A549 (cell line): ENCODE results near the gene CKAP5. TPM values are rescaled to one million over a fixed set of nuclear protein-coding genes. Genes with fewer than 3 reads are reported as not detected.

Source experiments
- ATAC-seq, 2 experiments: fragments of 200-7000 bp in 1 of 2; fragments of >200 bp in 1 of 2; cut with Nextera tagmentation in 1 of 2; cut with Tn5 transposase in 1 of 2; 3 replicates each; pipeline versions ENCODE4 v1.8.0 to v1.9.1; 2018 to 2020; ENCODE audit warnings: mild to moderate bottlenecking in 1 of 2, moderate library complexity in 1 of 2
- CTCF ChIA-PET: fragments of 300-600 bp; sonication (Branson Sonifier 250); formaldehyde crosslinking; extraction: SDS; loops from one replicate; lab custom pipeline; 2021; ENCODE audit warnings: antibody characterized with exemption, inconsistent platforms; lab: Yijun Ruan, JAX
- POLR2A ChIA-PET: fragments of 350-600 bp; formaldehyde crosslinking; extraction: SDS; loops from one replicate; lab custom pipeline; 2021; ENCODE audit warnings: antibody characterized with exemption, inconsistent platforms; lab: Yijun Ruan, JAX
- DNase-seq, 2 experiments: peaks; one replicate each; pipeline versions ENCODE4 v3.0.0 to v3.0.0-alpha.2; 2011 to 2016; ENCODE audit warnings: low read depth in 1 of 2, low spot score in 1 of 2
- FAIRE-seq: peaks from 2 replicates; lab custom pipeline; 2011; peaks lifted over from hg19 to GRCh38; lab: Jason Lieb, UNC
- H3K27ac ChIP-seq, 2 experiments: fragments of >200 bp; sonication (Bioruptor Twin); formaldehyde crosslinking; 3 replicates each; pipeline ENCODE4 v1.5.1; 2016 to 2017
- H3K4me1 ChIP-seq: fragments of >200 bp; sonication (Bioruptor Twin); formaldehyde crosslinking; 3 replicates; pipeline ENCODE4 v1.6.1; 2016
- H3K4me2 ChIP-seq: fragments of >200 bp; sonication (Bioruptor Twin); formaldehyde crosslinking; 3 replicates; pipeline ENCODE4 v1.6.1; 2016
- H3K4me3 ChIP-seq: fragments of >200 bp; sonication (Bioruptor Twin); formaldehyde crosslinking; 3 replicates; pipeline ENCODE4 v1.5.1; 2016
- H3K9me3 ChIP-seq: fragments of >200 bp; sonication (Bioruptor Twin); formaldehyde crosslinking; 3 replicates; pipeline ENCODE4 v1.6.1; 2016
- CBX2 ChIP-seq: fragments of 200-600 bp; sonication (generic); IDR thresholded peaks from 2 replicates; pipeline ENCODE4 v1.6.1; 2016; ENCODE audit warnings: low read depth, mild to moderate bottlenecking, borderline replicate concordance
- CBX8 ChIP-seq: fragments of 200-600 bp; sonication (generic); IDR thresholded peaks from 2 replicates; pipeline ENCODE4 v1.6.1; 2016
- CHD2 ChIP-seq: fragments of 150-350 bp; IDR thresholded peaks from 2 replicates; pipeline ENCODE4 v1.6.1; 2014; ENCODE audit warnings: low read length; ENCODE audit not compliant: partially characterized antibody
- CTCF ChIP-seq: fragments of >200 bp; sonication (Bioruptor Twin); formaldehyde crosslinking; IDR thresholded peaks from 3 replicates; pipeline ENCODE4 v1.5.1; 2016
- E2F6 ChIP-seq: IDR thresholded peaks from 2 replicates; pipeline ENCODE4 v1.6.1; 2012; ENCODE audit warnings: low read depth, borderline replicate concordance
- EP300 ChIP-seq, 2 experiments: fragments of >200 bp; sonication (Bioruptor Twin); formaldehyde crosslinking; IDR thresholded peaks; 2 replicates in 1 of 2; 3 replicates in 1 of 2; pipeline ENCODE4 v1.6.1; 2016 to 2017
- ESRRA ChIP-seq: fragments of 150-350 bp; IDR thresholded peaks from 2 replicates; pipeline ENCODE4 v1.6.1; 2014; ENCODE audit warnings: mild to moderate bottlenecking, low read length, borderline replicate concordance
- FOSL2 ChIP-seq, 2 experiments: fragments of 450-650 bp in 1 of 2; fragments of >200 bp in 1 of 2; sonication (Bioruptor Twin) in 1 of 2; formaldehyde crosslinking; IDR thresholded peaks; 2 replicates each; pipeline versions ENCODE4 v1.5.0 to v1.6.1; 2016 to 2020; ENCODE audit warnings: mild to moderate bottlenecking in 1 of 2, moderate library complexity in 1 of 2
- FOXS1 ChIP-seq: fragments of 250-450 bp; sonication (Bioruptor Pico); IDR thresholded peaks from 2 replicates; pipeline ENCODE4 v1.5.0; 2020; ENCODE audit warnings: mild to moderate bottlenecking, moderate library complexity
- HES2 ChIP-seq: fragments of >200 bp; sonication (Bioruptor Twin); formaldehyde crosslinking; IDR thresholded peaks from 2 replicates; pipeline ENCODE4 v1.6.1; 2016
- HEYL ChIP-seq: fragments of 250-450 bp; sonication (Bioruptor Pico); IDR thresholded peaks from 2 replicates; pipeline ENCODE4 v1.8.0; 2021; ENCODE audit warnings: mild to moderate bottlenecking, moderate library complexity
- HOXB5 ChIP-seq: fragments of 250-450 bp; sonication (Bioruptor Pico); IDR thresholded peaks from 2 replicates; pipeline ENCODE4 v1.5.0; 2020; ENCODE audit warnings: mild to moderate bottlenecking, moderate library complexity
- KDM1A ChIP-seq: fragments of 200-600 bp; sonication (generic); IDR thresholded peaks from 2 replicates; pipeline ENCODE4 v1.6.1; 2016; ENCODE audit warnings: low read depth, mild to moderate bottlenecking
- MYC ChIP-seq: IDR thresholded peaks from 2 replicates; pipeline ENCODE4 v1.6.1; 2012; ENCODE audit warnings: mild to moderate bottlenecking, inconsistent platforms, low read length, improper control_type of control experiment, borderline replicate concordance
- NFE2L2 ChIP-seq: fragments of 150-350 bp; conservative IDR thresholded peaks from 2 replicates; pipeline ENCODE4 v1.6.1; 2014; ENCODE audit warnings: low read length
- NPAS2 ChIP-seq: fragments of 250-450 bp; sonication (Bioruptor Pico); IDR thresholded peaks from 2 replicates; pipeline ENCODE4 v1.8.0; 2022; ENCODE audit warnings: mild to moderate bottlenecking, moderate library complexity, borderline replicate concordance
- PHF8 ChIP-seq: fragments of 200-600 bp; sonication (generic); IDR thresholded peaks from 2 replicates; pipeline ENCODE4 v1.6.1; 2016; ENCODE audit warnings: low read depth, mild to moderate bottlenecking, antibody characterized with exemption, moderate library complexity, borderline replicate concordance
- POLR2AphosphoS2 ChIP-seq: conservative IDR thresholded peaks from 2 replicates; pipeline ENCODE4 v1.6.1; 2012; ENCODE audit warnings: low read length, improper control_type of control experiment, inconsistent platforms
- RARB ChIP-seq: fragments of 250-450 bp; sonication (Bioruptor Pico); IDR thresholded peaks from 2 replicates; pipeline ENCODE4 v1.8.0; 2021; ENCODE audit warnings: mild to moderate bottlenecking, moderate library complexity
- RCOR1 ChIP-seq: fragments of 150-350 bp; IDR thresholded peaks from 2 replicates; pipeline ENCODE4 v1.6.1; 2014; ENCODE audit warnings: antibody characterized with exemption, low read length, low read depth
- REST ChIP-seq: fragments of 200-600 bp; sonication (generic); IDR thresholded peaks from 2 replicates; pipeline ENCODE4 v1.6.1; 2016; ENCODE audit warnings: antibody characterized with exemption, mild to moderate bottlenecking, moderate library complexity
- RFX5 ChIP-seq: fragments of 450-650 bp; IDR thresholded peaks from 2 replicates; pipeline ENCODE4 v1.7.1; 2014; ENCODE audit warnings: antibody characterized with exemption, mild to moderate bottlenecking, moderate library complexity
- SMC3 ChIP-seq: fragments of >200 bp; sonication (Bioruptor Twin); formaldehyde crosslinking; IDR thresholded peaks from 3 replicates; pipeline ENCODE4 v1.6.1; 2018; ENCODE audit warnings: inconsistent platforms
- SREBF2 ChIP-seq: fragments of 450-650 bp; IDR thresholded peaks from 2 replicates; pipeline ENCODE4 v1.6.1; 2014; ENCODE audit warnings: mild to moderate bottlenecking, moderate library complexity
- TFCP2L1 ChIP-seq: fragments of 250-450 bp; sonication (Bioruptor Pico); IDR thresholded peaks from 2 replicates; pipeline ENCODE4 v1.5.0; 2021; ENCODE audit warnings: mild to moderate bottlenecking
- WGBS: methylation state at CpG from one replicate; pipeline ENCODE4 v1.1.6; 2017; ENCODE audit errors: missing lambda C conversion rate; 5-methylcytosine and 5-hydroxymethylcytosine counted together
- polyA plus RNA-seq, 4 experiments: library from polyadenylated mRNA; depleted of rRNA in 3 of 4; stranded (reverse); fragments of >200 nt; fragmentation: RNase III in 1 of 4; extraction: RNeasy Plus Mini Kit Qiagen cat#74134 plus additional on column Dnase treatment in 1 of 4; gene quantifications; 2 replicates in 3 of 4; 3 replicates in 1 of 4; pipeline ENCODE4 v1.2.3, GENCODE V29; 2011 to 2017

Gene CKAP5
- polyA plus RNA-seq, 2 of the 4 experiments (the other 2 are of a cell fraction): 66.3 to 173 TPM

GRCh38 chr11:46747150-46747549 lies 98.9 kb downstream of the CKAP5 start:
- CTCF ChIA-PET: interaction anchor here (0.8 kb wide), 1 partner anchor 357 kb away, joined by 4 read pairs; no protein-coding TSS in a partner anchor
- H3K9me3 ChIP-seq: no peaks in the 10 kb centered on the region

GRCh38 chr11:46745995-46746394 lies 100.1 kb downstream of the CKAP5 start:
- H3K4me1 ChIP-seq: no peaks in the 10 kb centered on the region
- H3K9me3 ChIP-seq: no peaks in the 10 kb centered on the region
- 88% methylated on average over 3 of the region's 3 CpGs for WGBS
- no peak overlapping the region for H3K4me2 ChIP-seq
- FAIRE-seq (no peak), DNase-seq (no peak), ATAC-seq (no peak)
- H3K27ac ChIP-seq: no peak overlapping the region
- POLR2A ChIA-PET: no interaction called here
- CTCF ChIA-PET: no interaction called here
- no peak overlapping the region for H3K4me3 ChIP-seq
- TF ChIP-seq CBX2: no peak
- TF ChIP-seq CBX8: no peak
- no peak for TF ChIP-seq CHD2
- no peak for TF ChIP-seq REST
- no peak for TF ChIP-seq RFX5
- TF ChIP-seq SMC3: no peak
- no peak for TF ChIP-seq PHF8
- TF ChIP-seq SREBF2: no peak
- TF ChIP-seq CTCF: no peak
- TF ChIP-seq ESRRA: no peak
- no peak for TF ChIP-seq RCOR1
- TF ChIP-seq KDM1A: no peak
- TF ChIP-seq HEYL (CRISPR knock-in tag): no peak
- no peak for TF ChIP-seq HOXB5
- TF ChIP-seq NFE2L2: no peak
- TF ChIP-seq POLR2AphosphoS2: no peak
- no peak for TF ChIP-seq NPAS2

More at GRCh38 chr11:46747150-46747549, 98.9 kb downstream of the CKAP5 start:
- Histone ChIP-seq H3K27ac (no peak overlapping the region), H3K4me3 (no peak overlapping the region), H3K4me2 (no peak overlapping the region), H3K4me1 (no peaks in the 10 kb centered on the region)
- TF ChIP-seq E2F6 (no peak), FOXS1 (CRISPR knock-in tag) (no peak), HOXB5 (no peak), MYC (no peak), CTCF (no peak), RCOR1 (no peak), KDM1A (no peak), FOSL2 (IDR thresholded peaks at IDR 0.05) (no peak), FOSL2 (CRISPR knock-in tag; IDR thresholded peaks at IDR 0.05) (no peak), RFX5 (no peak), TFCP2L1 (CRISPR knock-in tag) (no peak), EP300 (IDR thresholded peaks at IDR 0.05) (no peak), RARB (no peak), HES2 (no peak), POLR2AphosphoS2 (no peak)
- FAIRE-seq: no peak
- DNase-seq: no peak
- no peak for ATAC-seq
- WGBS: 91% methylated on average over 6 of the region's 6 CpGs
- POLR2A ChIA-PET: no interaction called here
